IPS-15b (cell line): Measurements from ENCODE around the gene FBXL16.
"Not testable (repeated sequence)": the region's sequence is repeated elsewhere in the genome, so short reads cannot be mapped to it uniquely, and the experiment has no call there.

Experiments used
- H3K27me3 ChIP-seq: one replicate; pipeline ENCODE4 v1.6.1; 2013; ENCODE audit warnings: low read length; ENCODE audit not compliant: control insufficient read depth, insufficient read depth
- H3K36me3 ChIP-seq: one replicate; pipeline ENCODE4 v1.6.1; 2013; ENCODE audit warnings: low read length; ENCODE audit not compliant: control insufficient read depth, insufficient read depth
- H3K4me1 ChIP-seq: one replicate; pipeline ENCODE4 v1.6.1; 2013; ENCODE audit warnings: mild to moderate bottlenecking, low read length; ENCODE audit not compliant: control insufficient read depth, insufficient read depth
- H3K4me3 ChIP-seq: one replicate; pipeline ENCODE4 v1.5.1; 2013; ENCODE audit warnings: low read depth, low read length
- H3K9ac ChIP-seq: one replicate; pipeline ENCODE4 v1.6.1; 2013; ENCODE audit warnings: low read depth, mild to moderate bottlenecking, low read length
- H3K9me3 ChIP-seq: one replicate; pipeline ENCODE4 v1.6.1; 2013; ENCODE audit warnings: mild to moderate bottlenecking, low read length; ENCODE audit not compliant: control insufficient read depth, insufficient read depth

FBXL16 gene

DNA sequence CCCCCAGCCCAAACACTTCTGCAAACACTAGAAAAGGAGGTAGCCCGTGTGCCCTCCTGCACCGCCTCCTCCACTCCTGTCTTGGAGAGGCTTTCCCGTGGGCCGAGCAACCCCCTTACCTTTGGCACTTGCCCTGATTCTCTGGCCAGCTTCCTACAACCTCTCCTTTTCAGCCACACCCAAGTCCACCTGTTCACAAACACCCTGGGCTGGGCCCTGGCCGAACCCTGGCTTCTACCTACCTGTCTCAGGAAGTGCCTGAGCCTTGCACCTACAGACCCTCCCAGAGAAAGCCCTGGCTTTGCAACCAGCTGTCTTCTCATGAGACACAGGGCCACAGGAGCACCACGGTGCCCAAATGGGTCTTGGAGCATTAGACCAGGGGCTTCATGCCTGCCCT lies 13.3 kb upstream of the FBXL16 start:
- Histone ChIP-seq H3K4me3 (no peak overlapping the region), H3K9me3 (no peaks in the 10 kb centered on the region), H3K4me1 (peaks cover 4% of the 10 kb centered on the region), H3K9ac (no peak overlapping the region), H3K27me3 (peaks cover 10% of the 10 kb centered on the region), H3K36me3 (peaks cover 9% of the 10 kb centered on the region)

GRCh38 chr16:718389-718788 lies 12.8 kb upstream of the FBXL16 start:
- Histone ChIP-seq H3K27me3 (peaks cover 15% of the 10 kb centered on the region), H3K9me3 (no peaks in the 10 kb centered on the region), H3K9ac (no peak overlapping the region), H3K36me3 (peaks cover 9% of the 10 kb centered on the region), H3K4me3 (no peak overlapping the region), H3K4me1 (peaks cover 4% of the 10 kb centered on the region)

- Histone ChIP-seq H3K4me3 (no peak overlapping the region), H3K9ac (no peak overlapping the region)
Measured at GRCh38 chr16:717450-718245, 12.0 kb upstream of the FBXL16 start.

GRCh38 chr16:716768-717325 lies 11.2 kb upstream of the FBXL16 start:
- peaks cover 4% of the 10 kb centered on the region for H3K4me1 ChIP-seq
- no peak overlapping the region for H3K4me3 ChIP-seq
- peaks cover 15% of the 10 kb centered on the region for H3K27me3 ChIP-seq
- no peaks in the 10 kb centered on the region for H3K9me3 ChIP-seq
- H3K9ac ChIP-seq, result no peak overlapping the region
- H3K36me3 ChIP-seq, result no peaks in the 10 kb centered on the region

More at GRCh38 chr16:717450-718245, 12.0 kb upstream of the FBXL16 start:
- H3K9me3 ChIP-seq, result no peaks in the 10 kb centered on the region
- peaks cover 15% of the 10 kb centered on the region for H3K27me3 ChIP-seq
- H3K36me3 ChIP-seq, result peaks cover 6% of the 10 kb centered on the region
- H3K4me1 ChIP-seq, result peaks cover 4% of the 10 kb centered on the region

GRCh38 chr16:716200-716568 lies 10.6 kb upstream of the FBXL16 start:
- Histone ChIP-seq H3K36me3 (no peaks in the 10 kb centered on the region), H3K27me3 (peaks cover 15% of the 10 kb centered on the region), H3K9me3 (no peaks in the 10 kb centered on the region), H3K4me1 (peaks cover 4% of the 10 kb centered on the region), H3K9ac (no peak overlapping the region), H3K4me3 (peak overlapping the region; percentile 55)

DNA sequence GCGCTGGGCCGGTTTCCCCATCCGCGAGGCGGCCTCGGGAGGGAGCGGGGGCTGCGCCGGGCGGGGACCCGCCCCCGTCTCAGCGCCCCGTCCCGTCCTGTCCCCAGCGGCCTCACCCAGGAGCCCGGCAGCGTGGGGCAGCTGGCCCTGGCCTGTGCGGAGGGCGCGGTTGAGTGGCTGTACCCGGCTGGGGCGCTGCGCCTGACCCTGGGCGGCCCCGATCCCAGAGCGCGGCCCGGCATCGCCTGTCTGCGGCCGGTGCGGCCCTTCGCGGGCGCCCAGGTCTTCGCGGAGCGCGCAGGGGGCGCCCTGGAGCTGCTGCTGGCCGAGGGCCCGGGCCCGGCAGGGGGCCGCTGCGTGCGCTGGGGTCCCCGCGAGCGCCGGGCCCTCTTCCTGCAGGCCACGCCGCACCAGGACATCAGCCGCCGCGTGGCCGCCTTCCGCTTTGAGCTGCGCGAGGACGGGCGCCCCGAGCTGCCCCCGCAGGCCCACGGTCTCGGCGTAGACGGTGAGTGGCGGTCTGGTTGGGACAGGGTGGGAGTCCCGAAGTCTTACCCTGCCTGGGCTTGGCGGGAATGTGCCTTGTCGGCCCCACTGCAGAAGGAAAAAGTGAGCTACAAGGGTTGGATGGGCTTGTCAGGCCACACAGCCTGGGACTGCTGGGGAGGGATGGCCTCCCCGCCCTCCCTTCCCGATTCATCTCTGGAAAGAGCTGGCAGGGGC lies 10.0 kb upstream of the FBXL16 start:
- no peak overlapping the region for H3K9ac ChIP-seq

DNA sequence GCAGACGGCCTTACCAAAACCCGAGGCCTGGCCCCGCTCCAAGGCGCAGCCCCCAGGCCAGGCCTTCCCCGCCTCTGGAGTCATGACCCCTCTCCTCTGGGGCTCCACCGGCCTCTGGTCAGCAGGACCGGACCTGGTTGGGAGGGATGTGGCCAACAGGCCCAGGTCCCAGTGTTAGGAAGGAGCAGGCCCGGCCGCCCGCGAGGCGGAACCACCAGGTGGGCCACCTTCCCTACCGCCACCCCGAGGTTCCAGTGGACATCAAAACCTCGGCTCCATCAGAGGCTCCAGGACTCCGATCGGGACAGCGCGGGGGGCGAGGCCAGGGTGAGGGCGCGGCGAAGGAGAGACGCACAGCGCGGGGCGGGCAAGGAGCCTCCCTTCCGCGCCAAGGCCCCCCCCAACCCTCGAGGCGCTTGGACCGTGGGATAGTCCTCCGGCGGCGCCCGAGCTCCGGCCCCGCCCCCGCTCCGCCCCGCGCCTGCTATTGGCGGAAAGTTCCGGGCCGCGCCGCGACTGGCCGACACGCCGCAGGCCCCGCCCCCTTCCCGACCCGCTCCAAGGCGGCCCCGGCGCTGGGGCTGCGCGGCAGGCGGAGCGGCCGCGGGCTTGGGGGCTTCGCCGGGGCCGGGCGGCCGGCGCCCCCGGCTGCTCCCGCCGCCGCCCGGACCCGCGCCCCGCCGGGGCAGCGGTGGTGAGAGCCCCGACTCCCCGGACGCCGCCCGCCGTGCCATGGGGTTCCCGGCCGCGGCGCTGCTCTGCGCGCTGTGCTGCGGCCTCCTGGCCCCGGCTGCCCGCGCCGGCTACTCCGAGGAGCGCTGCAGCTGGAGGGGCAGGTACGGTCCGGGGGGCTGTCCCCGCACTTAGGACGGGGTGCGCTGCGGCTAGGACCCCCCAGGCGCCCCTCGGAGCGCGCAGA lies 9.2 kb upstream of the FBXL16 start, which contains the start of gene METRN:
TSS of gene METRN (plus strand) at position 561 of the 919 bp plus-strand sequence. CDS start at position 733, 172 bp downstream.
- no peaks in the 10 kb centered on the region for H3K36me3 ChIP-seq
- peak within 1 kb of the TSS; percentile 55 for H3K4me3 ChIP-seq
- H3K4me1 ChIP-seq, result peaks cover 2% of the 10 kb centered on the region
- peaks cover 15% of the 10 kb centered on the region for H3K27me3 ChIP-seq
- H3K9ac ChIP-seq, result no peak within 1 kb of the TSS
- no peaks in the 10 kb centered on the region for H3K9me3 ChIP-seq

More for the DNA sequence above, 10.0 kb upstream of the FBXL16 start:
- Histone ChIP-seq H3K27me3 (peaks cover 15% of the 10 kb centered on the region), H3K9me3 (no peaks in the 10 kb centered on the region), H3K4me3 (peak overlapping the region; percentile 55), H3K4me1 (peaks cover 4% of the 10 kb centered on the region), H3K36me3 (no peaks in the 10 kb centered on the region)

- no peak overlapping the region for H3K9ac ChIP-seq
- peak overlapping the region; percentile 37 for H3K4me3 ChIP-seq
- H3K36me3 ChIP-seq, result no peaks in the 10 kb centered on the region
- peaks cover 2% of the 10 kb centered on the region for H3K4me1 ChIP-seq
- no peaks in the 10 kb centered on the region for H3K9me3 ChIP-seq
- peaks cover 17% of the 10 kb centered on the region for H3K27me3 ChIP-seq
Measured at GRCh38 chr16:714079-714478, 8.5 kb upstream of the FBXL16 start.

DNA sequence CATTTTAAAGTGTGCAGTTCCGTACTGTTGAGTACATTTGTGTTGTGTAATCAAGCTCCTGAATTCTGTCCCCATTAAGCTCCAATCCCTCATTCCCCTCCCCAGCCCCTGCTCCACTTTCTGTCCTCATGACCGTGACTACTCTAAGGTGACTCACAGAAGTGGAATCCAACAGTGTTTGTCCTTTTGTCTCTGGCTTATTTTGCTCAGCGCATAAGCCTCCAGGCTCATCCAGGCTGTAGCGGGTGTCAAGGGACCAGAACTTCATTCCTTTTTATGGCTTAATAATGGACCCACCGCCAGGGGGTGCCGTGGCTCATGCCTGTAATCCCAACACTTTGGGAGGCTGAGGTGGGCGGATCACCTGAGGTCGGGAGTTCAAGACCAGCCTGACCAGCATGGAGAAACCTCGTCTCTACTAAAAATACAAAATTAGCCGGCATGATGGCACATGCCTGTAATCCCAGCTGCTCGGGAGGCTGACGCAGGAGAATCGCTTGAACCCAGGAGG lies 7.2 kb upstream of the FBXL16 start:
- not testable (repeated sequence) for H3K4me3 ChIP-seq, H3K9ac ChIP-seq, H3K4me1 ChIP-seq, H3K36me3 ChIP-seq, H3K9me3 ChIP-seq
- H3K27me3 ChIP-seq, result peaks cover 30% of the 10 kb centered on the region

DNA sequence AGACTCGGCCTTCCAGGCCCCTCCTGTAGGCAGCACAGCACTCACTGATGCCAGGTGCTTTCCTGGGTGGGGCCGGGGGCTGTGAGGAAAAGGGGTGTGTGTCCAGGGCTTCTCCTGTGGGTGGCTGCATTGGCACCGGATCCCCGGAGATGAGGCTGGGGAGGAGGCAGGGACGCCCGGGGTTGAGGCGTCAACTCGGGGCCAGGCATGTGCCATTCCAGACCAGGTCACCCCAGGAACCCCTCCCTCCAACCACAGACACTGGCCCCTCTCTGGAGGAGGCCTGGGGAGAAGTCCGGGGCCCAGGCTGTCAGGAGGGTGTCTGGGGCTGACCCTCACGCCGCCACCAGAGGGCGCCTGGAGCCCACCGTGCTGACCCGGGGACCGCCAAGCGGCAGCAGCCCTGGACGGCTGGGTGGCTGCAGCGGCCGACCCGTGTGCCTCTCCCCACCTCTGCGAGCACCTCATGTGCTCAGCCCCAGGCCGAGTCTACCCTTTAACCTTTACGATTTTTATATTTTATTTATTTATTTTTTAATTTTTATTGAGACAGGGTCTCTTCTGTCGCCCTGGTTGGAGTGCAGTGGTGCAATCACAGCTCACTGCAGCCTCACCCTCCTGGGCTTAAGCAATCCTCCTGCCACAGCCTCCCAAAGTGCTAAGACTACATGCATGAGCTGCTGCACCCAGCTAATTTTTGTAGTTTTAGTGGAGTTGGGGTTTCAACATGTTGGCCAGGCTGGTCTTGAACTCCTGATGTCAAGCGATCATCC lies 6.1 kb upstream of the FBXL16 start:
- Histone ChIP-seq H3K4me3 (no peak overlapping the region), H3K9ac (no peak overlapping the region), H3K9me3 (no peaks in the 10 kb centered on the region), H3K27me3 (peaks cover 40% of the 10 kb centered on the region), H3K36me3 (no peaks in the 10 kb centered on the region), H3K4me1 (peaks cover 2% of the 10 kb centered on the region)
